HG03342 (cell line): ENCODE measurements around the gene LSM2.
"Not testable (repeated sequence)": the region's sequence is repeated elsewhere in the genome, so short reads cannot be mapped to it uniquely, and the experiment has no call there.

ENCODE experiments used
- ATAC-seq: cut with Tn5 transposase; IDR thresholded peaks from one replicate; pipeline ENCODE4 v1.9.1; 2021; ENCODE audit warnings: mild to moderate bottlenecking, moderate library complexity; ENCODE audit not compliant: unreplicated experiment

Gene LSM2

GRCh38 chr6:31799781-31800180 lies 7.0 kb downstream of the LSM2 start:
- ATAC-seq: no peak

GRCh38 chr6:31797588-31797987 lies 9.2 kb downstream of the LSM2 start:
- no peak for ATAC-seq

GRCh38 chr6:31796993-31797385 lies 9.8 kb downstream of the LSM2 start:
- no peak for ATAC-seq

GRCh38 chr6:31795616-31796298 lies 11.0 kb downstream of the LSM2 start, which contains the start of gene VARS1:
Gene VARS1, minus strand, starts transcription at chr6:31795752. Its CDS starts 535 bp downstream, at chr6:31795217.
- peak; percentile 61 for ATAC-seq

- no peak for ATAC-seq
Observed at GRCh38 chr6:31794866-31795615, 11.7 kb downstream of the LSM2 start.

- no peak for ATAC-seq
Observed at GRCh38 chr6:31794294-31794865, 12.4 kb downstream of the LSM2 start.

- not testable (repeated sequence) for ATAC-seq
Observed at GRCh38 chr6:31793927-31794245, 12.9 kb downstream of the LSM2 start.

GRCh38 chr6:31792761-31793171 lies 14.0 kb downstream of the LSM2 start:
- no peak for ATAC-seq

- ATAC-seq: no peak
Observed at GRCh38 chr6:31792090-31792374, 14.7 kb downstream of the LSM2 start.

GRCh38 chr6:31791324-31792089 lies 15.3 kb downstream of the LSM2 start:
- ATAC-seq: no peak

- ATAC-seq: no peak
Observed at GRCh38 chr6:31785475-31785874, 21.3 kb downstream of the LSM2 start.

GRCh38 chr6:31784098-31784925 lies 22.5 kb downstream of the LSM2 start:
- no peak for ATAC-seq

GRCh38 chr6:31782126-31782855 lies 24.5 kb downstream of the LSM2 start:
- no peak for ATAC-seq

- no peak for ATAC-seq
Observed at GRCh38 chr6:31781244-31782125, 25.3 kb downstream of the LSM2 start.

GRCh38 chr6:31780507-31781243 lies 26.1 kb downstream of the LSM2 start:
- ATAC-seq: no peak

- ATAC-seq: no peak
Observed at GRCh38 chr6:31779908-31780307, 26.9 kb downstream of the LSM2 start.

GRCh38 chr6:31778999-31779885 lies 27.5 kb downstream of the LSM2 start:
- ATAC-seq: no peak
